ENCODE measurements around the gene TBX15.

GRCh38 chr1:118992868-118993699, 4.9 kb upstream of the TBX15 start:
- no peak for TF ChIP-seq CTCF (IDR thresholded peaks at IDR 0.05; ENCODE audit: low read depth, low read length, poor library complexity, severe bottlenecking)
- TF ChIP-seq EZH2phosphoT487 (IDR thresholded peaks at IDR 0.05; ENCODE audit: borderline replicate concordance, low read length): no peak
